ENCODE results near the gene VPS51.
A peak's percentile ranks its signal among the peaks of the same experiment; 100 is the strongest.

The VPS51 gene

GRCh38 chr11:65077451-65077850 is 18.6 kb upstream of the VPS51 start:
- H3K9me3 ChIP-seq (ENCODE audit: control insufficient read depth, low read length) = no peaks in the 10 kb centered on the region
- no peaks in the 10 kb centered on the region for H3K27me3 ChIP-seq (replicated peaks; ENCODE audit: control insufficient read depth, insufficient read depth, low read length)
- no peaks in the 10 kb centered on the region for H3K36me3 ChIP-seq (ENCODE audit: control insufficient read depth, insufficient read depth, low read length, severe bottlenecking)
- no peak overlapping the region for H3K4me3 ChIP-seq (ENCODE audit: low read length)
- no peak overlapping the region for H3K9ac ChIP-seq (ENCODE audit: low read length)
- DNase-seq (ENCODE audit: low read depth) = no peak
- no peaks in the 10 kb centered on the region for H3K4me1 ChIP-seq (ENCODE audit: control insufficient read depth, insufficient read depth, low read length)

- Histone ChIP-seq H3K4me1 (ENCODE audit: control insufficient read depth, insufficient read depth, low read length) (peaks cover under 1% of the 10 kb centered on the region), H3K4me3 (ENCODE audit: low read length) (no peak overlapping the region), H3K9me3 (ENCODE audit: control insufficient read depth, low read length) (no peaks in the 10 kb centered on the region), H3K36me3 (ENCODE audit: control insufficient read depth, insufficient read depth, low read length, severe bottlenecking) (no peaks in the 10 kb centered on the region), H3K9ac (ENCODE audit: low read length) (no peak overlapping the region), H3K27me3 (replicated peaks; ENCODE audit: control insufficient read depth, insufficient read depth, low read length) (no peaks in the 10 kb centered on the region)
- peak; percentile 34 for DNase-seq (ENCODE audit: low read depth)
These were observed 17.9 kb upstream of the VPS51 start for GRCh38 chr11:65078151-65078550.

- no peak overlapping the region for H3K9ac ChIP-seq (ENCODE audit: low read length)
- no peaks in the 10 kb centered on the region for H3K36me3 ChIP-seq (ENCODE audit: control insufficient read depth, insufficient read depth, low read length, severe bottlenecking)
- DNase-seq (ENCODE audit: low read depth) = no peak
- H3K27me3 ChIP-seq (replicated peaks; ENCODE audit: control insufficient read depth, insufficient read depth, low read length) = no peaks in the 10 kb centered on the region
- H3K9me3 ChIP-seq (ENCODE audit: control insufficient read depth, low read length) = no peaks in the 10 kb centered on the region
- peaks cover 5% of the 10 kb centered on the region for H3K4me1 ChIP-seq (ENCODE audit: control insufficient read depth, insufficient read depth, low read length)
- no peak overlapping the region for H3K4me3 ChIP-seq (ENCODE audit: low read length)
These were observed 17.1 kb upstream of the VPS51 start for GRCh38 chr11:65078786-65079342.

- no peak for DNase-seq (ENCODE audit: low read depth)
- peaks cover 30% of the 10 kb centered on the region for H3K36me3 ChIP-seq (ENCODE audit: control insufficient read depth, insufficient read depth, low read length, severe bottlenecking)
These were observed 12.7 kb upstream of the VPS51 start for GRCh38 chr11:65083134-65083833.

GRCh38 chr11:65083834-65084597 is 12.0 kb upstream of the VPS51 start, which contains the start of the genes CDCA5 and ZFPL1:
Gene CDCA5, minus strand, starts transcription at chr11:65084040. Its CDS starts 62 bp downstream, at chr11:65083978.
Gene ZFPL1, plus strand, starts transcription at chr11:65084222. Its CDS starts 477 bp downstream, at chr11:65084699.
- H3K9ac ChIP-seq (ENCODE audit: low read length) = peak within 1 kb of the TSS; percentile 97
- H3K36me3 ChIP-seq (ENCODE audit: control insufficient read depth, insufficient read depth, low read length, severe bottlenecking) = peaks cover 37% of the 10 kb centered on the region
- no peaks in the 10 kb centered on the region for H3K9me3 ChIP-seq (ENCODE audit: control insufficient read depth, low read length)
- peaks cover 18% of the 10 kb centered on the region for H3K4me1 ChIP-seq (ENCODE audit: control insufficient read depth, insufficient read depth, low read length)
- no peaks in the 10 kb centered on the region for H3K27me3 ChIP-seq (replicated peaks; ENCODE audit: control insufficient read depth, insufficient read depth, low read length)
- DNase-seq (ENCODE audit: low read depth) = peak; percentile 98
- H3K4me3 ChIP-seq (ENCODE audit: low read length) = peak within 1 kb of the TSS; percentile 97

More at GRCh38 chr11:65083134-65083833, 12.7 kb upstream of the VPS51 start:
- H3K27me3 ChIP-seq (replicated peaks; ENCODE audit: control insufficient read depth, insufficient read depth, low read length) = no peaks in the 10 kb centered on the region
- peak overlapping the region; percentile 97 for H3K4me3 ChIP-seq (ENCODE audit: low read length)
- peaks cover 18% of the 10 kb centered on the region for H3K4me1 ChIP-seq (ENCODE audit: control insufficient read depth, insufficient read depth, low read length)
- H3K9me3 ChIP-seq (ENCODE audit: control insufficient read depth, low read length) = no peaks in the 10 kb centered on the region
- H3K9ac ChIP-seq (ENCODE audit: low read length) = peak overlapping the region; percentile 97

DNA sequence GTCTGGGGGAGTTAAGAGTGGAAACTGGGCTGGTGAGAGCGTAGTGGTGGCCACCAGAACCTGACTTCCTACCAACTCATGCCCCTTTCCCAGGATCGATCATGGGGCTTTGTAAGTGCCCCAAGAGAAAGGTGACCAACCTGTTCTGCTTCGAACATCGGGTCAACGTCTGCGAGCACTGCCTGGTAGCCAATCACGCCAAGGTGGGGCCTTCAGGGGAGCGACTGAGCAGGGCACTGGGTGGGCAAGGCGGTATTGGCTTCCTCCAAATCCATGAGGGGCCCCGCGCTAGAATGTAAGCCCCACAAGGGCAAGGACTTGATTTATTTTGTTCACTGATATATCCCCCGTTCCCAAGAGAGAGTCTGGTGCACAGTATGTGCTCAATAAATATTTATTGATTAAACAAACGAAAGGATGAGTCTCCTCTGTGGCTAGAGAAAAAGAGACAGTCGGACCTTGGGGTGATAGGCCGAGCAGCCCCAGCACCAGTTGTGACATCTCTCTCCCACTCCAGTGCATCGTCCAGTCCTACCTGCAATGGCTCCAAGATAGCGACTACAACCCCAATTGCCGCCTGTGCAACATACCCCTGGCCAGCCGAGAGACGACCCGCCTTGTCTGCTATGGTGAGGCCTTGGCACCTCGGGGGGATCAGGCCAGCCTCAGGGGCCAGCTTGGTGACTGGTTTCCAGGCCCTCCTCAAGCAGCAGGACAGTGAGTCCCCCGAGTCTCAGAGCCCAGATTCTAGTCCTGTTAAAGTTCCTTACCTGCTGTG is 11.2 kb upstream of the VPS51 start:
- Histone ChIP-seq H3K9me3 (ENCODE audit: control insufficient read depth, low read length) (no peaks in the 10 kb centered on the region), H3K27me3 (replicated peaks; ENCODE audit: control insufficient read depth, insufficient read depth, low read length) (no peaks in the 10 kb centered on the region), H3K4me3 (ENCODE audit: low read length) (peak overlapping the region; percentile 97), H3K9ac (ENCODE audit: low read length) (peak overlapping the region; percentile 97), H3K36me3 (ENCODE audit: control insufficient read depth, insufficient read depth, low read length, severe bottlenecking) (peaks cover 43% of the 10 kb centered on the region), H3K4me1 (ENCODE audit: control insufficient read depth, insufficient read depth, low read length) (peaks cover 18% of the 10 kb centered on the region)
- peak; percentile 32 for DNase-seq (ENCODE audit: low read depth)

DNA sequence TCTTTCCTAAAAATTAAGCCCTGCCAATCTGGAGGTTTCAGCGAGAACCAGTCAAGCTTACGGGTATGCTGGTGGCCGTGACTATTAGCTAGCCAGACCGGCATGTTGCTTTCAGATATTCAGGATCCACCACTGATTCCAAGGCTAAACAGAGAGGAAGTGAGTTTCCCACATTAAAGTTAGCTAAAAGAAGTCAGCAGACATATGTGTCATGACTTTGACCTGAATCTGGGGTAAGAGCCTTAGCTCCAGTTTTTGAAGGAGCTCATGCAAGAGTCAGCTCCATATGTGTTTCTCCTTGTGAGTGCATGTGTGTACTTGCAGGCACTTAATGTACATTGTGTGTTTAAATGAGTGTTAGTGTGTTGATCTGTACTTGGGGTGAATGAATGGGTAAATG is 10.6 kb upstream of the VPS51 start:
- DNase-seq (ENCODE audit: low read depth) = no peak
- Histone ChIP-seq H3K4me1 (ENCODE audit: control insufficient read depth, insufficient read depth, low read length) (peaks cover 18% of the 10 kb centered on the region), H3K9ac (ENCODE audit: low read length) (peak overlapping the region; percentile 97), H3K9me3 (ENCODE audit: control insufficient read depth, low read length) (no peaks in the 10 kb centered on the region), H3K36me3 (ENCODE audit: control insufficient read depth, insufficient read depth, low read length, severe bottlenecking) (peaks cover 43% of the 10 kb centered on the region), H3K27me3 (replicated peaks; ENCODE audit: control insufficient read depth, insufficient read depth, low read length) (no peaks in the 10 kb centered on the region), H3K4me3 (ENCODE audit: low read length) (peak overlapping the region; percentile 97)

DNA sequence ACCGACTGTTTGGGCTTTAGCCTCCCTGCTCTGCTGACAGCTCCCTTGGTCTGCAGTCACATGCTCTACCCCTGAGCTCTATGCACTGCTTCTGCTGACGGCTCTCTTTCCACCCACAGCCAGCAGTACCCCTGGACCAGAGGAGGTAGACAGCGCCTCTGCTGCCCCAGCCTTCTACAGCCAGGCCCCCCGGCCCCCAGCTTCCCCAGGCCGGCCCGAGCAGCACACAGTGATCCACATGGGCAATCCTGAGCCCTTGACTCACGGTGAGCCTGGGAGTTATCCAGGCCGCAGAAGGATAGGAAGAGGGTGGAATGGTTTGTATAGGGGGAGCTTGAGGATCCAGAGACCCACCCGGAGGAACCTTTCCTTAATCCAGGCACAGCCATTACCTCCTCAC is 9.2 kb upstream of the VPS51 start:
- peaks cover 18% of the 10 kb centered on the region for H3K4me1 ChIP-seq (ENCODE audit: control insufficient read depth, insufficient read depth, low read length)
- DNase-seq (ENCODE audit: low read depth) = no peak
- no peak overlapping the region for H3K9ac ChIP-seq (ENCODE audit: low read length)
- H3K36me3 ChIP-seq (ENCODE audit: control insufficient read depth, insufficient read depth, low read length, severe bottlenecking) = peaks cover 43% of the 10 kb centered on the region
- H3K4me3 ChIP-seq (ENCODE audit: low read length) = no peak overlapping the region
- H3K9me3 ChIP-seq (ENCODE audit: control insufficient read depth, low read length) = no peaks in the 10 kb centered on the region
- no peaks in the 10 kb centered on the region for H3K27me3 ChIP-seq (replicated peaks; ENCODE audit: control insufficient read depth, insufficient read depth, low read length)

- H3K27me3 ChIP-seq (replicated peaks; ENCODE audit: control insufficient read depth, insufficient read depth, low read length) = no peaks in the 10 kb centered on the region
- H3K4me1 ChIP-seq (ENCODE audit: control insufficient read depth, insufficient read depth, low read length) = peaks cover 18% of the 10 kb centered on the region
- H3K9ac ChIP-seq (ENCODE audit: low read length) = no peak overlapping the region
- no peak overlapping the region for H3K4me3 ChIP-seq (ENCODE audit: low read length)
- H3K9me3 ChIP-seq (ENCODE audit: control insufficient read depth, low read length) = no peaks in the 10 kb centered on the region
- no peak for DNase-seq (ENCODE audit: low read depth)
- H3K36me3 ChIP-seq (ENCODE audit: control insufficient read depth, insufficient read depth, low read length, severe bottlenecking) = peaks cover 43% of the 10 kb centered on the region
These were observed 8.8 kb upstream of the VPS51 start for GRCh38 chr11:65087216-65087615.

- Histone ChIP-seq H3K36me3 (ENCODE audit: control insufficient read depth, insufficient read depth, low read length, severe bottlenecking) (peaks cover 43% of the 10 kb centered on the region), H3K4me3 (ENCODE audit: low read length) (no peak overlapping the region), H3K4me1 (ENCODE audit: control insufficient read depth, insufficient read depth, low read length) (peaks cover 18% of the 10 kb centered on the region), H3K9ac (ENCODE audit: low read length) (no peak overlapping the region), H3K9me3 (ENCODE audit: control insufficient read depth, low read length) (no peaks in the 10 kb centered on the region), H3K27me3 (replicated peaks; ENCODE audit: control insufficient read depth, insufficient read depth, low read length) (no peaks in the 10 kb centered on the region)
- DNase-seq (ENCODE audit: low read depth) = no peak
These were observed 8.2 kb upstream of the VPS51 start for GRCh38 chr11:65087827-65088226.

- Histone ChIP-seq H3K9me3 (ENCODE audit: control insufficient read depth, low read length) (no peaks in the 10 kb centered on the region), H3K27me3 (replicated peaks; ENCODE audit: control insufficient read depth, insufficient read depth, low read length) (no peaks in the 10 kb centered on the region), H3K4me3 (ENCODE audit: low read length) (no peak overlapping the region), H3K4me1 (ENCODE audit: control insufficient read depth, insufficient read depth, low read length) (peaks cover 11% of the 10 kb centered on the region), H3K36me3 (ENCODE audit: control insufficient read depth, insufficient read depth, low read length, severe bottlenecking) (peaks cover 43% of the 10 kb centered on the region), H3K9ac (ENCODE audit: low read length) (no peak overlapping the region)
- DNase-seq (ENCODE audit: low read depth) = no peak
These were observed 6.4 kb upstream of the VPS51 start for GRCh38 chr11:65089621-65090020.

Measured in adipocyte (in vitro differentiated cells).